ENCODE measurements around the gene MSH3.

DNA sequence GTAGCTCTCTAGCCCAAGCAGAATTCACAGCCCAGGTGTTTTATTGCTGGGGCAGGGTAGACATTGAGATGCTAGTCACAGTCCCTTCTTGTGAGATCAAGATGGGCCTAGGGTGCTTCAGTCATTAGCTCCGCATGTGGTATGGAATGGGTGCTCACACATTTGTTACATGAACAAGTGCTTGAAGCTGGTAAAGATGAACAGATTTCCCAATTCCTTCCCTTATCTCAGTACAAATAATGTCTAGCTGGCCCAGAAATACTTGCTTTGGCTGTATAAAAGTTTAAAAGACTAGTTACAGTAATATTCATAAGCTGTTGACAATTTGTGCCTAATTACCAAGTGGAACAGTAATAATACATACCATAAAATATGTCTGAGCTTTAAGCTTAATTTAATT is 143.7 kb downstream of the MSH3 start:
- TF ChIP-seq EZH2 (optimal IDR thresholded peaks at IDR 0.05; ENCODE audit: low read depth, low read length): no peak
- no peak for TF ChIP-seq EZH2phosphoT487 (IDR thresholded peaks at IDR 0.05; ENCODE audit: low read length)
